Mucosa of rectum (tissue), 2 donors: ENCODE data around the gene TTC17.
"Not testable (repeated sequence)": the region's sequence is repeated elsewhere in the genome, so short reads cannot be mapped to it uniquely, and the experiment has no call there.

Source experiments
- H3K27ac ChIP-seq, 2 donors: one replicate each; pipeline ENCODE4 v1.7.0; 2013; ENCODE audit warnings: inconsistent platforms in 2 of 2, low read depth in 2 of 2, low read length in 2 of 2
- H3K27me3 ChIP-seq, 2 donors: one replicate each; pipeline ENCODE4 v1.7.0; 2013; ENCODE audit warnings: low read length in 2 of 2; ENCODE audit not compliant: control insufficient read depth in 2 of 2, insufficient read depth in 2 of 2
- H3K36me3 ChIP-seq, 2 donors: one replicate each; pipeline ENCODE4 v1.7.0; 2013; ENCODE audit warnings: low read length in 2 of 2; ENCODE audit not compliant: control insufficient read depth in 2 of 2, insufficient read depth in 2 of 2
- H3K4me1 ChIP-seq, 2 donors: one replicate each; pipeline ENCODE4 v1.7.0; 2013; ENCODE audit warnings: low read length in 2 of 2, mild to moderate bottlenecking in 1 of 2; ENCODE audit not compliant: control insufficient read depth in 2 of 2, insufficient read depth in 2 of 2
- H3K4me3 ChIP-seq, 2 donors: one replicate each; pipeline ENCODE4 v1.7.0; 2013; ENCODE audit warnings: low read length in 2 of 2
- H3K9ac ChIP-seq, 2 donors: one replicate each; pipeline ENCODE4 v1.7.0; 2013; ENCODE audit warnings: low read length in 2 of 2, low read depth in 1 of 2, mild to moderate bottlenecking in 1 of 2
- H3K9me3 ChIP-seq, 2 donors: one replicate each; pipeline ENCODE4 v1.7.0; 2013; ENCODE audit warnings: low read length in 2 of 2; ENCODE audit not compliant: control insufficient read depth in 2 of 2
- donor health status: healthy.
- donor health status: Normal muscosa, but diverticular disease.

Gene TTC17

GRCh38 chr11:43381802-43382201, 23.1 kb downstream of the TTC17 start:
- H3K36me3 ChIP-seq = peaks cover 8 to 9% of the 10 kb centered on the region in 2 donors

GRCh38 chr11:43382614-43383013, 23.9 kb downstream of the TTC17 start:
- Histone ChIP-seq H3K27me3 (no peaks in the 10 kb centered on the region), H3K27ac (no peak overlapping the region), H3K9me3 (no peaks in the 10 kb centered on the region), H3K9ac (no peak overlapping the region), H3K36me3 (peaks cover 9 to 13% of the 10 kb centered on the region in 2 donors), H3K4me3 (no peak overlapping the region), H3K4me1 (no peaks in the 10 kb centered on the region)

More at GRCh38 chr11:43381802-43382201, 23.1 kb downstream of the TTC17 start:
- no peak overlapping the region for H3K4me3 ChIP-seq
- H3K9ac ChIP-seq = no peak overlapping the region
- no peaks in the 10 kb centered on the region for H3K9me3 ChIP-seq
- H3K4me1 ChIP-seq = no peaks in the 10 kb centered on the region
- no peak overlapping the region for H3K27ac ChIP-seq
- no peaks in the 10 kb centered on the region for H3K27me3 ChIP-seq

- no peak overlapping the region for H3K27ac ChIP-seq
- H3K4me1 ChIP-seq = no peaks in the 10 kb centered on the region
- no peaks in the 10 kb centered on the region for H3K27me3 ChIP-seq
- H3K4me3 ChIP-seq = no peak overlapping the region
- no peak overlapping the region for H3K9ac ChIP-seq
- no peaks in the 10 kb centered on the region for H3K9me3 ChIP-seq
- peaks cover 9 to 13% of the 10 kb centered on the region in 2 donors for H3K36me3 ChIP-seq
Observed at GRCh38 chr11:43384393-43384792, 25.7 kb downstream of the TTC17 start.

- no peaks in the 10 kb centered on the region for H3K9me3 ChIP-seq
- H3K27ac ChIP-seq = no peak overlapping the region
- H3K4me3 ChIP-seq = no peak overlapping the region
- H3K9ac ChIP-seq = no peak overlapping the region
- no peaks in the 10 kb centered on the region for H3K4me1 ChIP-seq
- no peaks in the 10 kb centered on the region for H3K27me3 ChIP-seq
- H3K36me3 ChIP-seq = peaks cover 42 to 44% of the 10 kb centered on the region in 2 donors
Observed at GRCh38 chr11:43392713-43393112, 34.0 kb downstream of the TTC17 start.

- Histone ChIP-seq H3K9ac (no peak overlapping the region), H3K27me3 (no peaks in the 10 kb centered on the region), H3K9me3 (no peaks in the 10 kb centered on the region), H3K27ac (no peak overlapping the region), H3K4me1 (no peaks in the 10 kb centered on the region), H3K4me3 (no peak overlapping the region), H3K36me3 (peaks cover 53 to 54% of the 10 kb centered on the region in 2 donors)
Observed at GRCh38 chr11:43393765-43394355, 35.1 kb downstream of the TTC17 start.

- Histone ChIP-seq H3K9me3 (no peaks in the 10 kb centered on the region), H3K27ac (no peak overlapping the region), H3K4me1 (no peaks in the 10 kb centered on the region), H3K27me3 (no peaks in the 10 kb centered on the region), H3K36me3 (peaks cover 63 to 64% of the 10 kb centered on the region in 2 donors), H3K4me3 (no peak overlapping the region), H3K9ac (no peak overlapping the region)
Observed at GRCh38 chr11:43396617-43397016, 37.9 kb downstream of the TTC17 start.

- Histone ChIP-seq H3K9ac (no peak overlapping the region), H3K36me3 (peaks cover 60 to 62% of the 10 kb centered on the region in 2 donors), H3K27ac (no peak overlapping the region), H3K4me3 (no peak overlapping the region), H3K9me3 (no peaks in the 10 kb centered on the region), H3K4me1 (no peaks in the 10 kb centered on the region), H3K27me3 (no peaks in the 10 kb centered on the region)
Observed at GRCh38 chr11:43397251-43397650, 38.5 kb downstream of the TTC17 start.

- Histone ChIP-seq H3K27me3 (no peaks in the 10 kb centered on the region), H3K9me3 (no peaks in the 10 kb centered on the region), H3K27ac (no peak overlapping the region), H3K36me3 (peaks cover 57 to 71% of the 10 kb centered on the region in 2 donors), H3K4me1 (no peaks in the 10 kb centered on the region), H3K9ac (no peak overlapping the region), H3K4me3 (no peak overlapping the region)
Observed at GRCh38 chr11:43399983-43400630, 41.4 kb downstream of the TTC17 start.

GRCh38 chr11:43401252-43401651, 42.5 kb downstream of the TTC17 start:
- H3K9me3 ChIP-seq = no peaks in the 10 kb centered on the region
- no peak overlapping the region for H3K27ac ChIP-seq
- H3K36me3 ChIP-seq = peaks cover 66 to 77% of the 10 kb centered on the region in 2 donors
- no peaks in the 10 kb centered on the region for H3K27me3 ChIP-seq
- H3K4me3 ChIP-seq = no peak overlapping the region
- no peaks in the 10 kb centered on the region for H3K4me1 ChIP-seq
- no peak overlapping the region for H3K9ac ChIP-seq

GRCh38 chr11:43401811-43402210, 43.1 kb downstream of the TTC17 start:
- not testable (repeated sequence) for H3K27me3 ChIP-seq, H3K9me3 ChIP-seq, H3K4me1 ChIP-seq, H3K27ac ChIP-seq, H3K4me3 ChIP-seq, H3K9ac ChIP-seq
- H3K36me3 ChIP-seq = peaks cover 61 to 73% of the 10 kb centered on the region in 2 donors
